ENCODE data around the gene CCR2.

GRCh38 chr3:46408853-46409252 is 54.9 kb downstream of the CCR2 start:
- TF ChIP-seq CTCF (IDR thresholded peaks at IDR 0.05; ENCODE audit: low read depth, low read length) (no peak), EZH2phosphoT487 (IDR thresholded peaks at IDR 0.05; ENCODE audit: low read depth) (no peak)

Data from OCI-LY3 (cell line).